Kidney epithelial cell (primary cell): ENCODE measurements around the gene XRCC4. TPM values are rescaled to one million over a fixed set of nuclear protein-coding genes. Genes with fewer than 3 reads are reported as not detected.

Experiments used
- DNase-seq: peaks from one replicate; pipeline ENCODE4 v3.0.0-alpha.2; 2010; ENCODE audit warnings: low read depth
- H3K27me3 ChIP-seq: 2 replicates; pipeline ENCODE4 v1.6.0; 2011; ENCODE audit warnings: low read length; ENCODE audit not compliant: control insufficient read depth, insufficient read depth
- H3K36me3 ChIP-seq: 2 replicates; pipeline ENCODE4 v1.5.1; 2011; ENCODE audit warnings: low read length; ENCODE audit not compliant: control insufficient read depth, insufficient read depth
- H3K4me3 ChIP-seq: 2 replicates; pipeline ENCODE4 v1.5.1; 2011; ENCODE audit warnings: low read depth, mild to moderate bottlenecking, control low read depth, low read length
- total RNA-seq: library from RNA; depleted of rRNA; stranded (reverse); fragments of >200 nt; gene quantifications from 2 replicates; pipeline ENCODE4 v1.2.3, GENCODE V29; 2015
- TF ChIP-seq, protein P1 (sequence below): IDR thresholded peaks from 2 replicates; pipeline ENCODE4 v1.5.1; 2011; ENCODE audit warnings: mild to moderate bottlenecking, moderate library complexity, low read length, control low read depth, inconsistent platforms; ENCODE audit not compliant: insufficient read depth, poor library complexity, severe bottlenecking

Gene XRCC4
- total RNA-seq, 1 donor from 2014 or later = 7.6 TPM

DNA sequence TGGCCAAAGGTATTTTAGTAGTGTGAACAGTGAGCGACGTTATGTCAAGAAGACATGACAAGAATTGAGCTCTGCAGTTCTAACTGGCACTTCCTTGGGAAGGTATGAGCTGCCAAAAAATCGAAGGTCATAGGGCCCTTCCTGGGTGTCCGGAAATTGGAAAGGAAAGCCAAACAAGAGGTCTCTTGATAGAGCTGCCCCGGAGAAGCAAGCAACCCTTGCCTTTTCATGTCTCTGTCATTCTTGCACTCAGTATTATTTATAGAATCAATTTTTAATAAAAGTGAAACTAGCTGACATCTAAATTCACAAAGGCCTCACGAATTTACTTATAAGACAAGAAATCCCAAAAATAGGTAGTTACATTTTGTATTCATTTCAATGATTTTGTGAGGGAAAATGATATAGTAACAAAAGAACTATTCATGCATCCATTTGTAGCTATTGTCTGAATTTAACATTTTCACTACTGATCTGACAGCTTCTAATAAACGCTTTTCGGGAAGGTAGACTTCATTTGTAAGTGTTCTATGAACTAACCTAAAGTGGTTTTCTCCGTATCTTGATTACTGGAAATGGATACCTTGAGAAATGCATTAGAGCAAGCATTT lies 280.4 kb downstream of the XRCC4 start:
- Histone ChIP-seq H3K4me3 (no peak overlapping the region), H3K36me3 (no peaks in the 10 kb centered on the region), H3K27me3 (no peaks in the 10 kb centered on the region)
- TF ChIP-seq, protein P1, sequence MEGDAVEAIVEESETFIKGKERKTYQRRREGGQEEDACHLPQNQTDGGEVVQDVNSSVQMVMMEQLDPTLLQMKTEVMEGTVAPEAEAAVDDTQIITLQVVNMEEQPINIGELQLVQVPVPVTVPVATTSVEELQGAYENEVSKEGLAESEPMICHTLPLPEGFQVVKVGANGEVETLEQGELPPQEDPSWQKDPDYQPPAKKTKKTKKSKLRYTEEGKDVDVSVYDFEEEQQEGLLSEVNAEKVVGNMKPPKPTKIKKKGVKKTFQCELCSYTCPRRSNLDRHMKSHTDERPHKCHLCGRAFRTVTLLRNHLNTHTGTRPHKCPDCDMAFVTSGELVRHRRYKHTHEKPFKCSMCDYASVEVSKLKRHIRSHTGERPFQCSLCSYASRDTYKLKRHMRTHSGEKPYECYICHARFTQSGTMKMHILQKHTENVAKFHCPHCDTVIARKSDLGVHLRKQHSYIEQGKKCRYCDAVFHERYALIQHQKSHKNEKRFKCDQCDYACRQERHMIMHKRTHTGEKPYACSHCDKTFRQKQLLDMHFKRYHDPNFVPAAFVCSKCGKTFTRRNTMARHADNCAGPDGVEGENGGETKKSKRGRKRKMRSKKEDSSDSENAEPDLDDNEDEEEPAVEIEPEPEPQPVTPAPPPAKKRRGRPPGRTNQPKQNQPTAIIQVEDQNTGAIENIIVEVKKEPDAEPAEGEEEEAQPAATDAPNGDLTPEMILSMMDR = no peak
- DNase-seq = no peak

GRCh38 chr5:83360573-83360972 lies 283.2 kb downstream of the XRCC4 start:
- Histone ChIP-seq H3K4me3 (no peak overlapping the region), H3K27me3 (no peaks in the 10 kb centered on the region), H3K36me3 (no peaks in the 10 kb centered on the region)
- DNase-seq = no peak
- TF ChIP-seq, protein P1 = no peak

- Histone ChIP-seq H3K36me3 (no peaks in the 10 kb centered on the region), H3K4me3 (no peak overlapping the region), H3K27me3 (no peaks in the 10 kb centered on the region)
- DNase-seq = no peak
- TF ChIP-seq, protein P1 = no peak
Observed at GRCh38 chr5:83362526-83362925, 285.2 kb downstream of the XRCC4 start.

DNA sequence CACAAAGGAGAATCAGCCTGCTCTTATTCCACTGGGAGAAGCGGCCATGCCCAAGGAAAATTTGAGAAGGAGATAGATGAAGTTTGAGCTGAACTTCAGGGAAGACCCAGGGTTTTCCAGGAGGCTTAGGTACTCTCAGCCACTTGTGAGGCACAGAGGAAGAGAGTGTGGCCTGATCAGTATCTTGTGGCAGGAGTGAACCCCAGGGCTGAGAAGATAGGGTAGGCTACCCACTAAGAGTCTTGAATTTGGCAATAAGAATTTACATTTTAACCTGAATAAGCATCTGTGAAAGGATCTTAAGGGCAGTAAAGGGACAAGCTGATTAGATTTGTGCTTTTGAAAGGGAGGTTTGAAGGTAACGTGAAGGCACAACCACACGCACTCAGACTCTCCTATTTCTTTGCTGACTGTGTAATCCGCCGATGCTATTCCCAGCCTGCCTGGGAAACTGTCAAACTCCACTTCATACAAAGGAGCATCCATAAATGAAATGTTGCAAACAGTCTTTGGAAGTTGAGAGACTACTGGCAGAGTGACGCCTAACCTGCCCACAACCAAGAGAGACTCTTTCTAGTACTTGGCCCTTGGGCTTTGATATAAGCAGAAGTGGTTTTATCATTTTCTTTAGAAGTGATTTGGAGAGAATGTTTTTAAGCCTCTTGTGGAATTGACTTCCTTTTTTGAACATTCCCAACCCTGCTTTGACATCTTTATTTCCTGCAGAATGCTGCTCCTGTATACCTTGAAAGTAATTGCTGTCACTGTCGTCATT lies 286.0 kb downstream of the XRCC4 start:
- Histone ChIP-seq H3K27me3 (no peaks in the 10 kb centered on the region), H3K4me3 (no peak overlapping the region), H3K36me3 (no peaks in the 10 kb centered on the region)
- TF ChIP-seq, protein P1 = no peak
- DNase-seq = no peak

DNA sequence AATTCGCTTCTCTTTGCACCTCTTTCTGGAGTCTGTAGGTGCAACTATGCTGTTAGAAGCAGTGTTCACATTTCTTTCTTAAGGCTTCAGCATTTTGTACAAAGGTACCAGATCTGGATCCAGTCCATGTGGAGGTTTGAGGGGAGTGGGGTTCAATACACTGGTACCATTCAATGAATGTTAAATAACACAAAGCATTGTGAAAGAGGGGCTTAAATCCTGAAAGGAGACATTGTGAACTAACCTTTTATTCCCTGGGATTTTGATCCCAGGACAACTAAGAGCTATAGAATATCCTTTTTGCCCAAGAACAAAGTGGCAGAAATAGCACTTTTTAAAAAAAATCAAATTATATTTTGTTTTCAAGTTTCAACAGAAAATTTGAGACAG lies 286.5 kb downstream of the XRCC4 start:
- Histone ChIP-seq H3K36me3 (no peaks in the 10 kb centered on the region), H3K27me3 (no peaks in the 10 kb centered on the region), H3K4me3 (no peak overlapping the region)
- TF ChIP-seq, protein P1 = no peak
- no peak for DNase-seq
